Hepatocyte (in vitro differentiated cells): ENCODE results near the gene DERL3.

Experiments used
- CTCF ChIP-seq: fragments of 200-600 bp; sonication (generic); IDR thresholded peaks from 2 replicates; pipeline ENCODE4 v1.5.1; 2016; ENCODE audit warnings: antibody characterized with exemption, mild to moderate bottlenecking; ENCODE audit not compliant: poor library complexity
- EZH2 ChIP-seq: fragments of 200-600 bp; sonication (generic); IDR thresholded peaks from 2 replicates; pipeline ENCODE4 v1.6.1; 2016; ENCODE audit warnings: antibody characterized with exemption, mild to moderate bottlenecking, borderline replicate concordance
- EZH2phosphoT487 ChIP-seq: fragments of 200-600 bp; sonication (generic); IDR thresholded peaks from one replicate; pipeline ENCODE4 v1.6.1; 2018; ENCODE audit warnings: antibody characterized with exemption, mild to moderate bottlenecking, low read depth, moderate library complexity; ENCODE audit not compliant: unreplicated experiment, severe bottlenecking

DNA sequence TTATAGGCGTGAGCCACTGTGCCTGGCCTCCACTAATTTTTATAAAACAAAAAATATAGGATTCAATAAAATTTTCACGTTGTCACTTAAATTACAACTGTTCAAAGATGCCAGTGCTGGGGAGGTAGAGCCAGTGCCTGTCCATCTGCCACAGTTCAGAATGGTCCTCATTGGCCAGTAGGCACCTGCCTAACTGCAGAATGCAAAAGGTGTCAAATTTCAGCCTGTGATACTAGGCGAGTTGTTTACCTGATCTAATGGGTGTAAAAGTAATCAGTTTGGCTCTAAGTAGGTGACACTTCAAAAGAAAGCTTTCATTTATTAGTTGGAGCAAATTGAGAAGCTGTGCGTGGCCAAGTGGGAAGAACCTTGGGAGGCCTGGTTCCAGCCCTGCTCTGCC is 49.7 kb downstream of the DERL3 start:
- TF ChIP-seq CTCF = no peak
- no peak for TF ChIP-seq EZH2phosphoT487
- no peak for TF ChIP-seq EZH2
